K562 (cell line): ENCODE data around the gene IL10RB. TPM values are rescaled to one million over a fixed set of nuclear protein-coding genes. Genes with fewer than 3 reads are reported as not detected.

Source experiments
- ATAC-seq: fragments of 200-7000 bp; cut with Tn5 transposase; 3 replicates; pipeline ENCODE4 v1.9.1; 2020; ENCODE audit warnings: moderate library complexity
- BruUV-seq: library from RNA; stranded (reverse); fragments of 400-500 nt; replicated peaks from 2 replicates; lab custom pipeline; 2021; lab: Mats Ljungman, UMichigan
- CTCF ChIA-PET: fragments of 300-600 bp; formaldehyde crosslinking; extraction: SDS; loops from one replicate; lab custom pipeline; 2021; ENCODE audit warnings: low intra/inter-chr PET ratio; lab: Yijun Ruan, JAX
- POLR2A ChIA-PET: fragments of 300-600, 350-650 bp; sonication (Branson Sonifier 250); formaldehyde crosslinking; extraction: SDS; loops from one replicate; lab custom pipeline; 2021; ENCODE audit warnings: antibody characterized with exemption, inconsistent platforms; lab: Yijun Ruan, JAX
- DNase-seq, 4 experiments: peaks; one replicate each; pipeline versions ENCODE4 v3.0.0 to v3.0.0-alpha.2; 2011 to 2018; ENCODE audit warnings: low spot score in 3 of 4, mixed read lengths in 3 of 4; ENCODE audit errors: extremely low read depth in 1 of 4
- FAIRE-seq: peaks from 2 replicates; lab custom pipeline; 2011; peaks lifted over from hg19 to GRCh38; lab: Jason Lieb, UNC
- H2AFZ ChIP-seq: 2 replicates; pipeline ENCODE4 v1.6.0; 2011; ENCODE audit warnings: low read depth, low read length, control low read depth, inconsistent platforms
- H3K27ac ChIP-seq: fragments of 200-600 bp; 3 replicates; pipeline ENCODE4 v1.8.0; 2011; ENCODE audit warnings: low read depth, mild to moderate bottlenecking, control low read depth, inconsistent platforms, low read length, moderate library complexity, mixed read lengths; ENCODE audit errors: extremely low read depth
- H3K27me3 ChIP-seq, 2 experiments: fragments of 300-600 bp in 1 of 2; 2 replicates in 1 of 2; 3 replicates in 1 of 2; pipeline versions ENCODE4 v1.6.0 to v1.8.0; 2011; ENCODE audit warnings: inconsistent platforms in 2 of 2, low read length in 2 of 2, mild to moderate bottlenecking in 1 of 2, mixed read lengths in 1 of 2, moderate library complexity in 1 of 2; ENCODE audit not compliant: control insufficient read depth in 2 of 2, insufficient read depth in 2 of 2
- H3K36me3 ChIP-seq: fragments of 300-600 bp; 3 replicates; pipeline ENCODE4 v1.8.0; 2011; ENCODE audit warnings: mild to moderate bottlenecking, low read length, inconsistent platforms; ENCODE audit not compliant: control insufficient read depth, insufficient read depth
- H3K4me1 ChIP-seq, 2 experiments: fragments of 200-600 bp in 1 of 2; replicated peaks in 1 of 2; 2 replicates in 1 of 2; 3 replicates in 1 of 2; pipeline versions ENCODE4 v1.5.1 to v1.8.0; 2011; ENCODE audit warnings: inconsistent platforms in 2 of 2, low read length in 2 of 2, mild to moderate bottlenecking in 1 of 2, mixed read lengths in 1 of 2, moderate library complexity in 1 of 2; ENCODE audit not compliant: control insufficient read depth in 2 of 2, insufficient read depth in 2 of 2
- H3K4me2 ChIP-seq: 2 replicates; pipeline ENCODE4 v1.6.1; 2011; ENCODE audit warnings: low read length, control low read depth, inconsistent platforms, mixed read lengths; ENCODE audit not compliant: insufficient read depth
- H3K4me3 ChIP-seq: fragments of 200-600 bp; sonication (generic), shearing (Covaris generic); 2 replicates; pipeline ENCODE4 v1.5.1; 2016; ENCODE audit warnings: control low read depth, inconsistent platforms
- H3K79me2 ChIP-seq: fragments of 200-600 bp; 3 replicates; pipeline ENCODE4 v1.8.0; 2011; ENCODE audit warnings: low read length, inconsistent platforms; ENCODE audit not compliant: control insufficient read depth, insufficient read depth
- H3K9ac ChIP-seq, 2 experiments: 2 replicates each; pipeline versions ENCODE4 v1.6.0 to v1.6.1; 2011; ENCODE audit warnings: low read depth in 2 of 2, low read length in 2 of 2, control low read depth in 1 of 2, inconsistent platforms in 1 of 2, mild to moderate bottlenecking in 1 of 2, mixed read lengths in 1 of 2; ENCODE audit not compliant: insufficient read depth in 1 of 2
- H3K9me1 ChIP-seq: one replicate; pipeline ENCODE4 v1.6.0; 2011; ENCODE audit warnings: inconsistent platforms, mild to moderate bottlenecking, low read length, moderate library complexity; ENCODE audit not compliant: control insufficient read depth, insufficient read depth
- H3K9me3 ChIP-seq: replicated peaks from 2 replicates; pipeline ENCODE4 v1.5.1; 2011; ENCODE audit warnings: low read depth, low read length, inconsistent platforms; ENCODE audit not compliant: control insufficient read depth, insufficient read depth
- H4K20me1 ChIP-seq: replicated peaks from 2 replicates; pipeline ENCODE4 v1.6.1; 2011; ENCODE audit warnings: low read length, inconsistent platforms, mixed read lengths; ENCODE audit not compliant: control insufficient read depth, insufficient read depth
- CREB1 ChIP-seq, 2 experiments: sonication (generic) in 1 of 2; formaldehyde crosslinking in 1 of 2; IDR thresholded peaks; 2 replicates each; pipeline versions ENCODE4 v1.6.1 to v1.8.0; 2012 to 2022; ENCODE audit warnings: inconsistent platforms in 1 of 2, mild to moderate bottlenecking in 1 of 2, missing genetic modification reagents in 1 of 2, moderate library complexity in 1 of 2
- NKRF ChIP-seq: fragments of 450-650 bp; IDR thresholded peaks from 2 replicates; pipeline ENCODE4 v1.6.1; 2016; ENCODE audit warnings: borderline replicate concordance
- NR2C1 ChIP-seq, 2 experiments: fragments of 450-650 bp; IDR thresholded peaks; 2 replicates each; pipeline ENCODE4 v1.6.1; 2017; ENCODE audit warnings: mild to moderate bottlenecking in 2 of 2, antibody characterized with exemption in 1 of 2, inconsistent platforms in 1 of 2, missing compliant biosample characterization in 1 of 2, missing genetic modification characterization in 1 of 2
- NR2C2 ChIP-seq, 2 experiments: fragments of 200-800 bp in 1 of 2; sonication (Bioruptor generic) in 1 of 2; sonication (generic) in 1 of 2; formaldehyde crosslinking in 1 of 2; IDR thresholded peaks; 2 replicates each; pipeline versions ENCODE4 v1.6.1 to v1.8.0; 2016 to 2022; ENCODE audit warnings: mild to moderate bottlenecking in 1 of 2, missing compliant biosample characterization in 1 of 2, missing genetic modification characterization in 1 of 2, missing genetic modification reagents in 1 of 2
- RBM22 ChIP-seq: fragments of 200-400 bp; formaldehyde crosslinking; IDR thresholded peaks from 2 replicates; pipeline ENCODE4 v1.6.1; 2018; ENCODE audit warnings: low read length, low read depth; ENCODE audit not compliant: poor library complexity, severe bottlenecking
- THAP12 ChIP-seq: fragments of 250-450 bp; sonication (Bioruptor Pico); IDR thresholded peaks from 2 replicates; pipeline ENCODE4 v1.9.0; 2021; ENCODE audit warnings: mild to moderate bottlenecking, inconsistent platforms
- WHSC1 ChIP-seq: IDR thresholded peaks from one replicate; pipeline ENCODE4 v1.6.1; 2012; ENCODE audit warnings: low read length, control low read depth, inconsistent platforms
- ZNF644 ChIP-seq: fragments of 200-800 bp; sonication (Bioruptor generic); IDR thresholded peaks from 2 replicates; pipeline ENCODE4 v1.6.1; 2016; ENCODE audit warnings: low read depth, missing genetic modification characterization, missing compliant biosample characterization
- WGBS: fragments of 100-300 bp; shearing (Covaris generic); methylation state at CpG from one replicate; pipeline ENCODE4 v1.1.6; 2016; ENCODE audit warnings: low coverage, mixed read lengths; ENCODE audit not compliant: insufficient coverage; ENCODE audit errors: missing lambda C conversion rate; 5-methylcytosine and 5-hydroxymethylcytosine counted together
- in situ Hi-C: fragments of 300-500 bp; cut with MboI; formaldehyde crosslinking; loops from 4 replicates; pipeline ENCODE4 v1.15.0; 2018; ENCODE audit warnings: inconsistent platforms, mixed read lengths
- intact Hi-C: fragments of 100-400 bp; cut with micrococcal nuclease; formaldehyde crosslinking; loops from 2 replicates; pipeline ENCODE4 v1.14.2; 2022
- polyA plus RNA-seq, 8 experiments: library from polyadenylated mRNA; depleted of rRNA in 4 of 8; stranded (reverse) in 5 of 8; unstranded in 3 of 8; fragments of >200 nt; fragmentation: Nextera tagmentation in 2 of 8; fragmentation: Illumina TruSeq in 1 of 8; extraction: Ambion mirVana in 2 of 8; extraction: Trizol in 1 of 8; gene quantifications; 2 replicates each; pipeline versions ENCODE4 v1.2.1 to v1.2.3, GENCODE V29; 2011 to 2014; ENCODE audit warnings: inconsistent platforms in 1 of 8, missing spikeins in 1 of 8
- total RNA-seq, 7 experiments: library from RNA; depleted of rRNA in 6 of 7; stranded (reverse); fragments of >200 nt in 6 of 7; fragmentation: Illumina TruSeq in 2 of 7; extraction: Trizol in 2 of 7; gene quantifications; 2 replicates each; pipeline versions ENCODE4 v1.2.1 to v1.2.3, GENCODE V29; 2011 to 2021; ENCODE audit warnings: low replicate concordance in 1 of 7

The IL10RB gene
- total and polyA plus RNA-seq, 9 of the 15 experiments (the other 6 are each of a cell fraction or from before 2014, with no cell fraction given), result 10.9 to 33.8 (median 23.0) TPM

- H3K4me3 ChIP-seq, result no peak overlapping the region
- H3K9me3 ChIP-seq, result no peaks in the 10 kb centered on the region
- peak overlapping the region; percentile 67; the same call in 2 of the 3 replicates for H3K27ac ChIP-seq
- H3K36me3 ChIP-seq, result no peaks in the 10 kb centered on the region
- ChIA-PET CTCF (no interaction called here), POLR2A (no interaction called here)
- H3K27me3 ChIP-seq, result no peaks in the 10 kb centered on the region
- ATAC-seq, result no peak
- no peaks in the 10 kb centered on the region for H3K79me2 ChIP-seq
- no peak for DNase-seq
- no peaks in the 10 kb centered on the region for H4K20me1 ChIP-seq
- in situ Hi-C loops (no loop called here), intact Hi-C loops (no loop called here)
- no TSS peak for BruUV-seq
- H2AFZ ChIP-seq, result peak overlapping the region; percentile 61
- H3K9me1 ChIP-seq, result no peaks in the 10 kb centered on the region
- no peak overlapping the region for H3K9ac ChIP-seq
- no peak overlapping the region for H3K4me2 ChIP-seq
- H3K4me1 ChIP-seq, result peaks cover 14 to 42% of the 10 kb centered on the region in 2 experiments
- no peak for TF ChIP-seq NKRF
- 0 out of 2 replicates have a peak, but pooled peaks have one; percentile 31 for TF ChIP-seq THAP12
- TF ChIP-seq NR2C2 (CRISPR knock-in tag; IDR thresholded peaks at IDR 0.05), result no peak
- TF ChIP-seq NR2C2 (tag; IDR thresholded peaks at IDR 0.05), result peak; percentile 52
- TF ChIP-seq NR2C1 (IDR thresholded peaks at IDR 0.05), result no peak
- TF ChIP-seq NR2C1 (tag; IDR thresholded peaks at IDR 0.05), result peak; percentile 68
- TF ChIP-seq ZNF644 (tag), result 0 out of 2 replicates have a peak, but pooled peaks have one; percentile 8
- no peak for TF ChIP-seq RBM22
- no peak for TF ChIP-seq WHSC1
- TF ChIP-seq CREB1 (IDR thresholded peaks at IDR 0.05), result no peak
- TF ChIP-seq CREB1 (CRISPR knock-in tag; IDR thresholded peaks at IDR 0.05), result no peak
- 74% methylated on average over 4 of the region's 4 CpGs for WGBS
- no peak for FAIRE-seq
These were observed 39.1 kb downstream of the IL10RB start for GRCh38 chr21:33305344-33305671.
